ENCODE results near the gene STK24. TPM values are rescaled to one million over a fixed set of nuclear protein-coding genes. Genes with fewer than 3 reads are reported as not detected.

Gene STK24
- total RNA-seq, 4 donors from 2014 or later = 55.3 to 96.3 (median 83.9) TPM

DNA sequence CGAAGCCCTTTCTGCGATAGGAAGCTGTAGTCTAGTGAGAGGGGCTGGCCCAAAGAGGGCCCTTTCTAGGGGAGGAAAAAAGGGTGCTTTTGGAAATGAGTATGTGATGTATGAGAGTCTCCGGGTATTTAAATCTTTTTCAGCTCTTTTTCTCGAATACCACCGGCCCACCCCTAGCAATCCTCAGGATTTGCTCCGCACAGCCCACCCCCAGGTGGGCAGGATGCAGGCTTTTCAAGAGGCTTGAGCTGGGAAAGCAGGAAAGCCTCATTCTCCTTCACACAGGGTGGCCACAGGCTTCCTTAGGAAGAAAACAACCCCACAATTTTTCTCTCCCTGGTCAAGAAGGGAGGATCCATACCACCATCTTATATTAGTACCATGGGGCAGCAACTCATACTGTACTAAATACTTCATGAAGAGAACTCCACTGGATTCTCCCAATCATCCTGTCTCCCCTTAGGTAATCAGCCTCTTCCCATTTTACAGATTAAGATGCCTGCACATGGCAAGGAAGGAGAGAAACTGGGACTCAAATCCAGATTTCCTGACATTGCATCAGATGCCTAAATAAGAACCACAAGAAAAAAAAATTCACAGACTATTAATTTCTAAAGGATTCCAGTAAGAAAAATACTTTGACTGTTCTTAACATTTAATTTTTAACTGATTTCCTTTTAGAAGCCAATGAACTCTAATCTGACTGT is 84.4 kb downstream of the STK24 start:
- no peak for DNase-seq (ENCODE audit: low spot score)
- no peak for TF ChIP-seq CTCF (IDR thresholded peaks at IDR 0.05)
- no peak for ATAC-seq (ENCODE audit: low FRiP score)

DNA sequence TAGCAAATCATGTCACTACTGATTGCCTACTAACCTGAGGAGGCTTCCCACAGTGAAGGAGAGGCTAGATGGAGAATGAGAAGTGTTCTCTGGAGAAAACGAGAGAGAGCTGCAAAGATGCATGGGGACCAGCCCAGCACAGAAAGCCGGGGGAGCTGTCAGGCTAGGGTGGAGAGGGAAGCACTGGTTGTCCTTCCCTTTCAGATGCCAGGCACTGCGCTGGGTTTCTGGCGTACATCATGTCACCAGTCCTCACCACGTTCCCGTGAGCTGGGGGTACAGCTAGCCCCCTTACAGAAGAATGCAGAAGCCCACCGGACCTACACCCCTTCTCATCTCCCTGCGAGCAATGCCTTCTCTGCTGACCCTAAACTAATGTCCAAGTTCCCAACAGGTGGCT is 86.0 kb downstream of the STK24 start:
- TF ChIP-seq CTCF (IDR thresholded peaks at IDR 0.05) = no peak
- ATAC-seq (ENCODE audit: low FRiP score) (no peak), DNase-seq (ENCODE audit: low spot score) (no peak)

DNA sequence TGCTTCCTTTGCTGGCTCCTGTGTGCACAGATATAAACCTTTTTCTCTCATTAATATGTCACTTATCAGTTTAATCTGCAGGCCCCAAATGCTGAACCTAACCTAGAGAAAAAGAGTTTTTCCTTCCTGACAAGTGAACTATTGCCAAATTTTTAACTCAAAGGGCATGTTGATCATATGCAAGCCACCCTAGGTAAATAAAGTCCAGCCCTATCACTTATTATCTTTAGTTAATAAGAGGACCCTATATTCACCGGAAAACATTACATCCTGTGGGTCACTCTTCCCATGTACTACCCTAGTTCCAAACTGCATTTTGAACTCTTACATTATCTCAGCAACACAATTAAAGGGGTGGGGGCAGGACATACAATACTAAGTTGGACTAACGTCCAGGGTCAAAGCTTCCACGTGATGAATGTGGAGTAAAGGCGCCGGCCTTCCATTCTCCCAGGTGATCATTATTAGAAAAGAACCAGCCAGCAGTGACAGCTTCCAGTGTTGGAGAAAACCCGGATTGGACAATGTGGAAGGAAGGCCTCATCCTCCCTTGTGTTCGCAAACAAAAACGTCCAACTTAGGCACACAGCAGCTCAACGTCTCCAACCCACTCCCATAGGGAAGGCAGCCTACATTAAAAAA is 86.6 kb downstream of the STK24 start:
- ATAC-seq (ENCODE audit: low FRiP score) (no peak), DNase-seq (ENCODE audit: low spot score) (no peak)
- TF ChIP-seq CTCF (IDR thresholded peaks at IDR 0.05) = no peak

DNA sequence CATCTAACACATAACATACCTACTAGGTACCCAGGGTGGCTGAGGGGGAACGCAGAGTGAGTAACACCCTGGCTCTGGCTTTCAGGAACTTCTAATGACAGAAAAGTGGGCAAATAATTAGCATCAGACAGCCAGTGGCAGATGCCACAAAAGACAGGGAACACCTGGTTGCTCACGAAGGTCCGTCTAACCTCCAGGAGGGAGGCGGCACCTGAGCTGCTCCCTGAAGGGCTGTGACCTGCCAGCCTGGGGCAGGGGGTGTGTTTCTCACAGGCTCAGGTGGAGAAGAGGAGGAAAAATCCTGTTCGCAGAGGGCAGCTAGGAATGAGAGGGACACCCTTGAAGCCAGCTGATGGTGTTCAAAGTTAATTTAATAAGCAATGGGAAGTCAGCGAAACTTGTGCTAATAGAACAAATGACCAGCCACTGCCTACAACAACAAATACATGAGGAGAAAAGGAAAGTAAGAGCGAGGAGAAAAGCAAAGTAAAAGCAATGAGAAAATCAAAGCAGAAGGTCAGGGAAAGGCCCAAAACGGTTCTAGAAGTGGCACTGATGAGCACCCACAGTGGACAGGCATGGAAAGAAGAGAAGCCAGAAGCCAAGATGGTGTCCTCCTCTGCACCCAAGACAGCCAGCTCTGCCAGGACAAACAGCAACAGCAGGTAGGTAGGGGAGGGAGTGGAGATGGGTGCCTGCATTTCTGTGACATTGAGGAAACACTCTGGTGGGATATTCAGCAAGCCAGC is 87.3 kb downstream of the STK24 start:
- TF ChIP-seq CTCF (IDR thresholded peaks at IDR 0.05) = no peak
- ATAC-seq (ENCODE audit: low FRiP score) = no peak

GRCh38 chr13:98488736-98489135 is 88.2 kb downstream of the STK24 start:
- DNase-seq (ENCODE audit: low spot score) (no peak), ATAC-seq (ENCODE audit: low FRiP score) (no peak)
- no peak for TF ChIP-seq CTCF (IDR thresholded peaks at IDR 0.05)

More for the DNA sequence above, 87.3 kb downstream of the STK24 start:
- no peak for DNase-seq (ENCODE audit: low spot score)

GRCh38 chr13:98487522-98487921 is 89.4 kb downstream of the STK24 start:
- ATAC-seq (ENCODE audit: low FRiP score) (no peak), DNase-seq (ENCODE audit: low spot score) (no peak)
- TF ChIP-seq CTCF (IDR thresholded peaks at IDR 0.05) = no peak
